GM18867 (cell line): Measurements from ENCODE around the gene DCAF4L1.

Experiments used
- ATAC-seq: cut with Tn5 transposase; IDR thresholded peaks from one replicate; pipeline ENCODE4 v1.9.1; 2021; ENCODE audit warnings: mild to moderate bottlenecking, moderate library complexity; ENCODE audit not compliant: unreplicated experiment

The DCAF4L1 gene

DNA sequence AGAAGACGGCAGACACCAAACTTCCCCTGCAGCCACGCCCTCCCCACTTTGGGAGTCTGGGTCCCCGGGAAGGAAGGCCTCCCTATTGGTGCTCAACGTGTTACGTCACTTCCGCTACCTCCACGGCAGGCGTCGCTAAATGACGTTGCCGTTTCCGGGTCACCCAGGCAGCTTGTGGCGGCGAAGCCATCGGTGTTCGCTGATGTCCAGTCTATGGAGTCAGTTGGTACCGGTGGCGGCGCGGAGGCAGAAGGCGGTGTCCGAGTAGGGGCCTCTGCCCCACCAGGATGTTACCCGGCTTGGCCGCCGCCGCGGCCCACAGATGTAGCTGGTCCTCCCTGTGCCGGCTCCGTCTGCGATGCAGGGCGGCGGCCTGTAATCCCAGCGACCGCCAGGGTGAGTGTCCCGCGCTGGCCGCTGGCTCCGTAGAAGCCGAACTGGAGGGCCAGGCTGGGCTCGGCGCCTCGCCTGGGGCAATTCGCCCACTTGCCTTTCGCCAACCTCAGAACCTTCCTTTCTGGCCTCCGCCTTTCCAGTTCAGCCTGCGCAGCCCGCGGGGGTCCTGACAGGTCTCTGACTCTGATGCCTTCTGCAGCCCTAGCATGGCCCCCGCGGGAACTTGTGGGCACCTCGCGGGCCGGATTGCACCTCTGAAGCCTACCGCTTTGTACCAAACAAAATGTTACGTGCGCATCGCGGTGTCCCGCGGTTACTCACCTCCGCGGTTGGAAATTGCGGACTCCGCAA lies 9.0 kb downstream of the DCAF4L1 start, which contains the start of gene SLC30A9:
SLC30A9 (plus strand) TSS at position 166 of the 747 bp plus-strand sequence; CDS start at position 288, 122 bp downstream.
- peak; percentile 99 for ATAC-seq

DNA sequence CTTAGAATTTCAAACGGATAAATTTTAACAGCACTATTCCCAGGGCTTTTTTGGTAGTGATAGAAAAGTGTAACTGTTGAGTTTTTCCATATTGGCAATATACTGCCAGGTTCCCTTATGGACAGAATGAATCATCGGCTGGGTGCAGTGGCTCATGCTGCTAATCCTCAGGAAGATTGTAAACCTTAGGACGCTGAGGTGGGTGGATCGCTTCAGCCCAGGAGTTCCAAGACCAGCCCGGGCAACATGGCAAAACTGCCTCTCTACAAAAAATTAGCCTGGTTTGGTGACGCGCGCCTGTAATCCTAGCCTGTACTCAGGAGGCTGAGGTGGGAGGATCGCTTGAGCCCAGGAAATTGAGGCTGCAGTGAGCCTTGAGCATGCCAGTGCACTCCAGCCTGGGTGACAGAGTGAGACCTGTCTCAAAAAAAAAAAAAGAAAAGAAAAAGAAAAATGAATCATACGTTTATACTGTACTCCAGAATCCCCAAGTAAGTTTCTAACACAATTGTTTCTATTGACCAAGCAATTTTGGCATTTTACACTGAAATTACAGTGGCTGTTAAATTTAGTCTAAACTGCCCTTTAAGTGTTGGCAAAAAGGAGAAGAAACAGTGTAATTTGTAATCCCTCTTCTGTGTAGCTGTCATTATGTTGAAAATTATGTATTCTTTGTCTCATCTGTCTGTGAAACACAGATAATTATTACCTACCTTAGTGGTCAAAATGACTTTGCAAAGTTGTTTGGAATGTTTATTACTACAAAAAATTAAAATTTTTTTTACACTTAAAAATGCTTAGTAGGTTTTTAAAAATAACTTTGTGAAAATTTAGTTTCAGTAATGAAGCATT lies 10.6 kb downstream of the DCAF4L1 start:
- ATAC-seq, result no peak

DNA sequence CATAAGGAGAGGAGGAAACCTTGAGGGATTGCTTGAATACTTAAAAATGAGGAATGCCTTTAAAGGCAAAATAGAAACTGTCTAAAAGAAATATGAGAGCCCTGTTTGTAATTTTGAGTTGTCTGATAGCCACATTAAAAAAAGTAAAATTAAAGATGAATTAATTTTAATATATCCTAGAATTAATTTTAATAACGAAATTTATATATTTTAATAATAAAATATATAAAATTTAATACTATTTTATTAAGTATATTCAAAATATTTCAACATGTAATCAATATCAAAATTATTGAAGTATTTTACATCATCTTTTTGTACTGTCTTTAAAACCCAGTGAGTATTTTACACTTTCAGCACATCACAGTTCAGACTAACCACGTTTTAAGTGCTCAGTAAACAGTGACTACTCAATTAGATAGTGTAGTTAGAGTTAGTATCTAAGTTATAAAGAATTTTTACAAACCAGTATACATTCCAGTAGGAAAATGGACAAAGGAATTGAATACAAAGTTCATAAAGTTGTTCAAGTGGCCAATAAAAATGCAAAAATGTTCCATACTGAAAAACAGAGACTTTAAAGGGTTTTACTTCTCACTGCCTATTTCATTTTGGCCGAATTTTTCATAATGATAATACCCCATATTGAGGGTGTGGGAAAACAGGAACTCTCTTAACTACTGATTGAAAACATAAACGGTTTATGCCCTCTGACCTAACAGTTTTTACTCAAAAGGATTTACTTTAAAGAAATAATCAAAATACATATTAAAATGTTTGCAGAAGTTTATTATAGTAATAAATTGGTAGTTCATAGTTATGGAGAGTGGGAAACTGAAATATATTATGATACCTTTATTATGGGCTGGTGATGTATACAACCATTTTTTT lies 11.7 kb downstream of the DCAF4L1 start:
- ATAC-seq, result no peak

DNA sequence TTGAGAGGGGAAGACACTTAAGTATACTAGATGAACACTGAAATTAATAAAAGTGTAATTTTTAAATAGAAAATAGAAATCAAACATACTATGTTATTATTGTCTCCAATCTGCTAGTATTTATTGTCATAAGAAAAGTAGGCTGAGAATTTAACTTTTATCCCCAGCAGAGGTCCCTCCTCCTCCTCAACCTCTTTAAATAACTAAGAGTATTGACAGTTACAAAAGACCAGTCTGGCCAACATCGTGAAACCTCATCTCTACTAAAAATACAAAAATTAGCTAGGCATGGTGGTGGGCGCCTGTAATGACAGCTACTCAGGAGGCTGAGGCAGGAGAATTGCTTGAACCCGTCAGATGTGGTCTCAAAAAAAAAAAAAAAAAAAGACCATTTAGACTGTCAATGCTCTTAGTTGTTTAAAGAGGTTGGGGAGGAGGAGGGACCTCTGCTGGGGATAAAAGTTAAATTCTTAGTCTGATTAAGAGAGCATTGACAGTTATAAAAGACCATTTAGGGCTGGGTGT lies 13.0 kb downstream of the DCAF4L1 start:
- ATAC-seq, result no peak

DNA sequence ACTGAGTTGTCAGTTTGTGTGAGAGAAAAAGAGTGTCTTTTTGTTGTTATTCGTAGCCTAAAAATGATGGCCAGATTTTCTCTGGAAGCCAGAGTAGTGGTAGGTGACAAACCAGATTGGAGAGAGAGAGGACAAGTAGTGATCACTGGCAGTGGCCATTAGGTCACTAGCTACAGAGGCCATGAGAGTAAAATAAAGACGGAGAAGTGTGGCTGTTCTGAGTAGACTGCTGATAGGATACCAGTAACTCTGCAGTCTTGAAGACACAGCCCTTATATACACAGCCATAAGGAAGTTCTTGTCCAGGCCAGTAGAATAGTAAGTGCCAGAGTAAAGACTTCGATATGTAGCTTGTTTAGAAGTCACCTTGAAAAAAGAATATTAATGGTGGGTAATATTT lies 16.5 kb downstream of the DCAF4L1 start:
- ATAC-seq, result no peak

DNA sequence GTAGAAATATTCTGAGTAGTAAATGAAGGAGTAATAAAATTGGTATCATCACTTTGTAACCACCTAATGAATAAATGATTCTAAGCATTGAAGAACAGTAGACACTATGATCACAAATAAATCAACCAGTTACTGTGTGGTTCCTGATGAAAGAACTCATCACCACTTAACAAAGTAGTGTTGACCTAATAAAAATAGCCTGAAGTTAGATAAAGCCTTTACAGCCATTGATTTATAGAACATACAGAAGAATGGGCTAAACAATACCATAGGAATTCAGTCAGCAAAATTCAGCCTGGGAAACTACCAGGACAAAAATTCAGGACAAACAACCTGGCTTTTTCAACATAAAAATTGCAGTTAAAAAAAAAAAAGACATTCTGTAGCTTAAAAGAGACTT lies 17.8 kb downstream of the DCAF4L1 start:
- no peak for ATAC-seq

DNA sequence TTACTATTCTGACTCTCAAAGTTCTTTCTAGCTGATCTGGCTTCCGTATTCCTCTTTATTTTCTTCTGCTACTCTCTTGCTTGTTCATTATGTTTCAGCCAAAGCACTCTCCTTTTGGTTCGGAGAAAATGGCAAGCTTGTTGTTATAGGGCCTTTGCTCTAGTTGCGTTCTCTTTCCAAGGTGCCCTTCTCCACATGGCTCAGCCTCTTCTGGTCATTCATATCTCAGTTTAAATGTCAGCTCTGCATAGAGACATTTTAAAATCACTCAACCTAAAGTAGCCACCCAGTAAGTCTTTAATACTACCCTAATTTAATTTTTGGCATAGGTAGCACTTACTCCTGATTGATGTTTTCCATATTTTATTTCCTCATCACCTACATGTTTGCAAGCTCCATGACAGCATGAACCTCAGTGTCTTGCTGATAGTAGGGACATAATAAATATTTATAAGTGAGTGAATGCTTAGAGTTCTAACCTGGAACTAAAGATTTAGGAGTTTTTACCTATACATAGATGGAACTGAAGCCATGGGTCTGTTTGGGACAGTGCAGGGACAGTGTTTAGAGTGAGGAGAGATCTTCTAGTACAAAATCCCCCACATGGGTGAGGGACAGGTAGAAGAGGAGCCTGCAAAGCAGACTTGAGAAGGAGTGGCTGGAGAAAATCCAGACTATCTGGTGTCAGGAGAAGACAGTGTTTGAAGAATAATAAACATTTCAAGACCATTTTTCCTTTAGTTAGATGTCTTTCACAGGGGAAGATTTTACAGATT lies 26.6 kb downstream of the DCAF4L1 start:
- ATAC-seq, result no peak

DNA sequence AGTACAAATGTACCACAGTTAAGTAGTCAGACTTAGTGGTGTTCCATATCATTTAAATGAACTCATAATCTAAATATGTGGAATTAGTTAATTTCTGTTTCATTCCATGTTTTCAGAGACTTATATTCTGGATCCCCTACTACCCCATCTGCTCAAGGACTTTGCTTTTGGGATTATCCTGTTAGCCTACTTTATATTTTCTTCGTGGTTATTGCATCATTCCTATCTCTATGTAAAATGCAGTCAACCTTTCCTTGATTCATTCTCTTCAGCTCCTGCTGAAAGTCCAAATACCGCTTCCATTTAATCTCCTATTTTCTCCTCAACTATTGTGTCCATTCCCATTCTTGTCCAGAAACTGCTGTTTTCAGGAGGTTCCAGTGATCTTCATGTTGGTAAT lies 33.9 kb downstream of the DCAF4L1 start:
- ATAC-seq, result no peak

DNA sequence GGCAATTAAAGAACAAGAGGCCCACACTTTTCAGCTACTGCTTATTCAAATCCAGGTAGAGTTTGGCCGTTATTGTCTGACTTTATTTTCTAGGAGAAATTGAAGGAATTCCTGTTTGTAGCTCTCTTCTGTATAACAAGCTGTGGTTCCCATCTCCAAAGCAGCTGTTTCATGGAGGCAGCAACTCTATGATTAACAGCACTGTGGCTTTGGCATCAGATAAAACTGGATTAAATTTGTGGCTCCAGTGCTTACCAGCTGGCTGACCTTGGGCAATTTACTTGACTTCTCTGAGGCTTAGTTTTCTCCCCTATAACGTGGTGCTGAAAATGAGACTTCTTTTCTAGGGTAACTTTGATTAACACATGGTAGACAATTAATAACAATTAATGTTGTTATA lies 36.9 kb downstream of the DCAF4L1 start:
- ATAC-seq, result no peak
